HT1080 (cell line): ENCODE results near the gene GLIPR1L2. TPM values are rescaled to one million over a fixed set of nuclear protein-coding genes. Genes with fewer than 3 reads are reported as not detected.
"Not testable (repeated sequence)": the region's sequence is repeated elsewhere in the genome, so short reads cannot be mapped to it uniquely, and the experiment has no call there.

Experiments
- DNase-seq: peaks from one replicate; pipeline ENCODE4 v3.0.0-alpha.2; 2015; ENCODE audit warnings: low read depth
- total RNA-seq: library from RNA; depleted of rRNA; stranded (reverse); fragments of >200 nt; shearing (Covaris generic); gene quantifications from 2 replicates; pipeline ENCODE4 v1.2.3, GENCODE V29; 2014

Gene GLIPR1L2
- total RNA-seq, 1 experiment from 2014 or later, result 0.63 TPM

DNA sequence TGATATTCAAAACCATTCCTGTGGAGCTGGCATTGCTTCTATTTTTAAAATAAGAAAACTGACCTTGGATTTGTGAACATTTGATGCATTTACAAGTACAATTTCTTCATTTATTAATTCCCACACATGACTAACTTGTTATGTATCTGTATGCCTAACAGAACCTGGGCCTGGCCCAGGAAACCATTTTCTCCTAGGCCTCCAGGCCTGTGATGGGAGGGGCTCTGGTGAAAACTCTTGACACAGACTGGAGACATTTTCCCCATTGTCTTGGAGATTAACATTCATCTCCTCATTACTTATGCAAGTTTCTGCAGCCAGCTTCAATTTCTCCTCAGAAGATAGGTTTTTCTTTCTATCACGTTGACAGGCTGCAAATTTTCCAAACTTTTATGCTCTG is 42.0 kb downstream of the GLIPR1L2 start:
- DNase-seq, result no peak

DNA sequence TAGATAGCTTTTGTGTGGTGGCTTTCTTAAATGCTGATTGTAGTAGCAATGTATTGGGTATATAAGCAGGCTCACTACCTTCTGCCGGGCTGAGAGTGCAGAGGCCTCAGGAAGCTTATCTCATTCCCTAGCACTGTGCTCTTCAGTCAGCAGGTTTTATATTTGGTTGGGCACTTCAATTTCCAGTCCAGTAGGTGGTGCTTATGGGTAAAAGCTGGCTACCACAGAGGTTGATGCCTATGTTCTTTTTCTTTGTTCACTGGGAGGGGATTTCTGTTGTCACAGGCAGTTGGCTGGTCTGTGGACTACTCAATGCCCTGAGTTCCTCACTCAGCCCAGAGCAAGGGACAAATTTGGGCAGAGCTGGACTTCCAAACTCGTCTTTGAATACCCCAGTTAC is 46.7 kb downstream of the GLIPR1L2 start:
- DNase-seq, result peak; percentile 54

DNA sequence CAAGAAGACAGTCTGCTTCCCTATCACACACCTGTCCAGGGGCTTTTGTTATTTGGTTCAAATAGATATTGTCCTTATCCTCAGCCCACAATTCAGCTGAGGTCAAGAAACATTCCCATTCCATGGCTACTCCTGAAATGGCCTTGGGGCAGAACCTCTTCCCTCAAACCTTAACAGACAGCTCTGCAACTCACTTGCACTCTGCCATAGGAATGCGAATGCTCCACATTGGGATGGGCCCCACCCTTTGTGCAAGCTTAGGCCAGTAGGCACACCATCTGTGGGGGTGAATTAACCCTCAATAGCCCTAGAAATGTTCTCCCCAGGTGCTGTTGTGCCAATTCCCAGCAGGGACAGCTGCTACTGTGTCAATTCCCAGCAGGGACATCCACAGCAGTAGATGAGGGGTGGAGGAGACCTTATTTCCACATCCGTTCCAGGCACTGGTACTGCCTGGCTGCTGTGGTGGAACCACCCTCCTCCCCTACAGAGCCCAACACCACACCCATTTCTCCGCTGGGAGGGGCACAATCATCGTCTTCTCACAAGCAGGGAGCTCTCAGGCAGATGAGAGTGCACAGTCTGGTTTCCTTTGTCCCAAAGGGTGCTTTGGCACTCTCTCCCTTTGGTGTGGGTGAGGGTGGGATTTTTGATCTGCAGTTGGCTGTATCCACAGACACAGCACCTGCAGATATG is 47.3 kb downstream of the GLIPR1L2 start:
- peak; percentile 10 for DNase-seq

DNA sequence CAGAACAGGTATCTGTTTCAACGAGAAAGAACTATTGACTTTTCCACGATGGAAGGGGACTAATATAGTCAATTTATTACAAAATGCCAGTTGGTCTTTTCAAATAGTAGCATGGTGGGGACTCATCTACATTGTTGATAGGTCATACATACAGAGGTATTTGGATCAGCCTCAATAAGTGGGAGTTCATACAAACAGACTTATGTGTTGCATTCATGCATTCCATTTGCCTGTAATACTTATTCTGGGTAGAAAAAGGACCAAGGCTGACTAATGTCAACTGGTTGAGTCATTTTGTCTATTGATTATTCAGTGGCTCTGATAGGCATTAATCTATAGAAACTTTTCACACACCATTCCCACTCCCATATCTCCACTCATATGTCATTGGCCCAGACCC is 48.2 kb downstream of the GLIPR1L2 start:
- DNase-seq, result no peak

DNA sequence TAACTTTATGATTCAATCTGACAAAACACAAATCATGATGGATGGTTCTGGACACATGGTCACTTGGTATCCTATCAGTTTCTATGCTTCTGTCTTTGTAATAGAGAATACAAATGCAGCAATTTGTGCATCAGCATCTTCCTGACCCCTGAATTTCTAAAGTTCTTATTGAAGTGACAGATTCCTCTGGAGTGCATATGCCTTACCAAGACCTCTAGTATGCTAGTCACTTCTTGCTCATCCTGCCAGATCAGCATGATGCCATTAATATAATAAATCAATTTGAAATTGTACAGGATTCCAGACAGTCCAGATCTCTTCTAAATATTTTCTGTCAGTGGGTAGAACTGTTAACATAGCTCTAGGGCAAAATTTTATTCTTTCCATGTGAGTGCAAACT is 49.0 kb downstream of the GLIPR1L2 start:
- DNase-seq, result no peak

DNA sequence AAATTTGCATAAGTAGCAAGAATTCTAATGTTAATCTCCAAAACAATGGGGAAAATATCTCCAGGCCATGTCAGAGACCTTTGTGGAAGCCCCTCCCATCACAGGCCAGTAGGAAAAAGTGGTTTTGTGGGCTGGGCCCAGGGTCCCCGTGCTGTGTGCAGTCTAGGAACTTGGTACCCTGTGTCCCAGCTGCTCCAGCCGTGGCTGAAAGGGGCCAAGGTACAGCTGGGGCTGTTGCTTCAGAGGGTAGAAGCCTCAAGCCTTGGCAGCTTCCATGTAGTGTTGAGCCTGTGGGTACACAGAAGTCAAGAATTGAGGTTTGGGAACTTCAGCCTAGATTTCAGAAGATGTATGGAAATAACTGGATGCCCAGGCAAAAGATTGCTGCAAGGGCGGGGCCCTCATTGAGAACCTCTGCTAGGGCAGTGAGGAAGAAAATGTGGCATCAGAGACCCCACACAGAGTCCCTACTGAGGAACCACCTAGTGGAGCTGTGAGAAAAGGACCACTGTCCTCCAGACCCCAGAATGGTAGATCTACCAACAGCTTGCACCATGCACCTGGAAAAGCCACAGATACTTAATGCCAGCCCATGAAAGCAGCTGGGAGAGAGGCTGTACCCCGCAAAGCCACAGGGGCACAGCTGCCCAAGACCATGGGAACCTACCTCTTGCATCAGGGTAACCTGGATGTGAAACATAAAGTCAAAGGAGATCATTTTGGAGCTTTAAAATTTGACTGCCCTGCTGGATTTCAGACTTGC is 51.0 kb downstream of the GLIPR1L2 start:
- DNase-seq, result not testable (repeated sequence)

DNA sequence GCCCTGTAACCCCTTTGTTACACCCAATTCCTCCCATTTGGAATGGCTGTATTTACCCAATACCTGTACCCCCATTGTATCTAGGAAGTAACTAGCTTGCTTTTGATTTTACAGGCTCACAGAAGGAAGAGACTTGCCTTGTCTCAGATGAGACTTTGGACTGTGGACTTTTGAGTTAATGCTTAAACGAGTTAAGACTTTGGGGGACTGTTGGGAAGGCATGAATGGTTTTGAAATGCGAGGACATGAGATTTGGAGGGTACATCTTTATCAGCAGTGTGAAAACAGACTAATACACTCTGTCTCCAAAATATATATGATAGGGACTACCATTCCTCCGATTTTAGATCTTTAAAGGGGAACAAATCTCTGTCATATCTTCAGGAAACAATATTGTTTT is 51.6 kb downstream of the GLIPR1L2 start:
- not testable (repeated sequence) for DNase-seq

DNA sequence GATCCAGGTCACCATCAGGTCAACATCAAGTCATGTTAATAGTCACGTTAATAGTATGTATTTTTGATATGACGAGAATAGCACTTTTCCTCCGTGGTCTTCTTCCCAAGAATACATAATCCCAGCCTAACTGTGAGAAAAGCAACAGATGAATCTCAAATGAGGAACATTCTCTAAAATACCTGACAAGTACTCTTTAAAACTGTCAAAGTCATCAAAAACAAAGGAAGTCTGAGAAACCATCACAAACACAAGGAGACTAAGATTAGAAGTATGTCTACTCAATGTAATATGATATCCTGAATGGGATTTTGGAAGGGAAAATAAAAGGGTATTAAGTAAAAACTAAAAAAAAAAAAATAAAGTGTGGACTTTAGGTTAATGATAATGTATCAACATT is 52.8 kb downstream of the GLIPR1L2 start:
- DNase-seq, result no peak

DNA sequence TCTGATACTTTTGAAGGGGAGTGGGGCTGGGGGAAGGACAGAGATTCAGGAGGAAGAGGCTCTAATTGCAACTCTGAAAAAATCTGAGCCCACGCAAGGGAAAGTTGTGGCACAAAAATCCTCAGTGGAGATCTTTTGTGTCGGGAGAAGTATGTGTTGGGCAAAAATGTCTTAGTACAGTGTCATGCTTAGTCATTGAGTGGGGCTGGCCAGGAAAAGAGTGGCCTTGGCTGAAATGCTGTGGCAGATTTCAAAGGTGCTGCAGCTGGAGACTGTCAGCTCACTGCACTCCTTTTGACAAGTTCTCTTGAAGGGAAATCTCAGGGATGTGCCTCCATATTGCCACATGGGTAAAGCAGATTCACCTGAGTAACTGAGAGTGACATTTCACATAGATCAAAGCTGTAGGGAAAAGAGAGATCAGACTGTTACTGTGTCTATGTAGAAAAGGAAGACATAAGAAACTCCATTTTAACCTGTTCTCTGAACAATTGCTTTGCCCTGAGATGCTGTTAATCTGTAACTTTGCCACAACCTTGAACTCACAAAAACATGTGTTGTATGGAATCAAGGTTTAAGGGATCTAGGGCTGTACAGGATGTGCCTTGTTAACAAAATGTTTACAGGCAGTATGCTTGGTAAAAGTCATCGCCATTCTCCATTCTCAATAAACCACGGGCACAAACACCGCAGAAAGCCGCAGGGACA is 53.7 kb downstream of the GLIPR1L2 start:
- DNase-seq, result peak; percentile 66

DNA sequence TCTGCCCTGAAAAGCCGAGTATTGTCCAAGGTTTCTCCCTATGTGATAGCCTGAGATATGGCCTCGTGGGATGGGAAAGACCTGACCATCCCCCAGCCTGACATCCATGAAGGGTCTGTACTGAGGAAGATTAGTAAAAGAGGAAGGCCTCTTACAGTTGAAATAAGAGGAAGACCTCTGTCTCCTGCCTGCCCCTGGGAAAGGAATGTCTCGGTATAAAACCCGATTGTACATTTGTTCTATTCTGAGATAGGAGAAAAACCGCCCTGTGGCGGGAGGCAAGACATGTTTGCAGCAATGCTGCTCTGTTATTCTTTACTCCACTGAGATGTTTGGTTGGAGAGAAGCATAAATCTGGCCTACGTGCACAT is 54.2 kb downstream of the GLIPR1L2 start:
- DNase-seq, result not testable (repeated sequence)

DNA sequence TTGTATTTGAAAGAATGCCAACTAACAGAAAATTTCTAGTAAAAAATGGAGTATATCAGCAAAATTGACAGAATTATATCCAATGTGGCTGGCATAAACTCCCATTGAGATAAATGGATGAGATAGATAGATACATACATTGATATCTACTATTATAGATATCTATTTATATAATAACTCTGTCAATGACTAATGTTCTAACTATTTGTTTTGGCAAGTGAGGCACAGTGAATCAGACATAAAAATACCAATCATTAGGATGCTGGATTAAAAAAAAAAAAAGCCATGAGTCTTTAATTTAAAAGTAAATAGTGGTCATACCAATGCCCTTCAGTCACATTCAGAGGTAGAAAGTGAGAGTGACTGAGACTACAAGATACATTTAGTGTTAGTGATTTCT is 56.0 kb downstream of the GLIPR1L2 start:
- DNase-seq, result peak; percentile 74

DNA sequence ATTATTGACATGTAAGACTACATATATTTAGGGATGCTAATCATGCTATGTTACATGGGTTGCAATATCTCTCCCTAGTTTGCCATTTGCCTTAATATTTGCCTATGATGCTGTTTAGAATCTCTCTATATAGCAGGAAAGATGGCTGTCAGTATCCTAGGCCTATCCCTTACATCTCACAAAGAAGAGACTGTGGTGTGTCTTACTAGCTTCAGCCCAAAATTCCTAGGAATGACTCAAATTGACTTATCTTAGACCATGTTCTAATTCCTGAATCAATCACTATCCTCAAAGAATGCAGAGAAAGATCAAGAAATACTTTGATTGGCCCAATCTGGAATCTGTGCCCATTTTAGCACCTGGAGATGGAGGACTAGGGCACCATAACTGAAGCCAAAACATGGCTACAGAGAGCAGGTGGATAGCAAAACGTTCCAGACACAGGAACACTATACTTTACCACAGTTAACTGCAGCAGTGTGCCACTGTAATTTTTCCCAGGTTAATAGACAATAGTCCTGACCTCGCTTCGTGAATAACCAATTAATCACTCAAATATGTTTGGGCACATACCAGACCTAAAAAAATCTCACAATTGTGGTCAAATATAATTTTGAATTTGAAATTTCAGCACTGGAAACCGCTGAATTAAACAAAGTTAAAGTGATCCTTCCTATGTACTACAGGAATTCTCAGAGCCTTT is 57.0 kb downstream of the GLIPR1L2 start:
- DNase-seq, result no peak

DNA sequence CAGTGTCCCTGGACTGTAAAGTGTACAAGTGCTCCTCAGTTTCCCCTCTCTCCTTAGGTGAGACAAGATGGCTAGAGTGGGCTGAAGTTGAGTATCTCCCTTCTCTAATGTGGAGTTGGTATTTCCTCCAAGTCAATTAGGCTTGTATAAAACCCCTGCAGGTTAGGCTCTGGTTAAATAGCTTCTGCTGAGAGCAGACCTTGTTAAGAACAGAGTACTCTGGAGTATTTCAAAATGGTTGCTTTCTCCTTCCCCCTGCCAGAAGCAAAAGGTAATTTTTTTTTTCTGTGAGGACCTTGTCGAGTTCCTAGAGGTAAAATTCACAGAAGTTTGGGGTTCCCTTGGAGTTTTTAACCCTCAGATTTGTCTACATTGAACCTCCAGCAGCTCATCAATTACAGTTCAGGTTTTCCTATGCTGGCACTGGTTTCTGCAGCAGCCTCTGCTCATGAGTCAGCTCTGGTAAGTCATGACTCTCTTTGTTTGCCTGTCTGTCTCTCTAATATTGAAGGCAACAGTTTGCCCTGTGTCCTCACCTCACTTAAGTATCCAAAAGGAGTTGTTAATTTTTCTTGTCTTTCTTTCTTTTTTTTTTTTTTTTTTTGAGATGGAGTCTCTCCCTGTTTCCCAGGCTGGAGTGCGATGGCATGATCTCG is 61.9 kb downstream of the GLIPR1L2 start:
- DNase-seq, result peak; percentile 61

DNA sequence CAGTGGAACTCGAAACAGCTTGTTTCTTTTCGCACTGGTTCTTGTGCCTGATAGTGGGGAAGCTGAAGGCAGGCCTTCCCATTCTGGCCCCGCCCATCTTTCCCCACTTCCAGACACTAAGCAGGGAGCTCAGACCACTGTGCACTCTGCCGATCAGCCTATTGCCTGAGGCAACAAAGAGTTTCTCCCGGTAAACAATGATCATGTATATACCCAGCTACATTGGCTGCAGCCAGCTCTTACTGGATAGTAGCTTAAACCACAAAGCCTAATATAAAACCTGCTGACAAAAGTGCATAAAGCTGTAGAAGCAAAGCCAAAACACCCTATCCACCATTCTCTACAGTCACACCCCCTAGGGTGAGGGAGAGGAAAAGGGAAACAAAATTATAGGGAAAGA is 65.0 kb downstream of the GLIPR1L2 start:
- DNase-seq, result no peak

DNA sequence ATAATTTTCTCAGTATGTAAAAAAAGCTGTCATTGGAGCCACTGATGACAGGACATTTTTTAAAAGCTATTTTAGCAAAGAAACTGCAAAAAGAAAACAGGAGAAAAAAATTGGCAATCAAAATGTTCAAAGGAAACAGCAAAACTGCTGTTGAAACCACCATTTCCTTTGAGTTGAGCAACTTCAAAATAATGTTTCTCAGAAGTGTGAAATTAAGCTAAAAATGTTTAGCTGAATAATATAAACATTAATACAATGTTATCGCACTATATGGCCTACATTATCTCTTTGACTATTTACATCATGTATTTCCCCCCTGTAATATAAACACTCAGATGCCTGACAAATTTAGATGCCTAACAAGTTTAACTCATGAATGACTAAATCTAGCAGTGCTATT is 66.3 kb downstream of the GLIPR1L2 start:
- no peak for DNase-seq

DNA sequence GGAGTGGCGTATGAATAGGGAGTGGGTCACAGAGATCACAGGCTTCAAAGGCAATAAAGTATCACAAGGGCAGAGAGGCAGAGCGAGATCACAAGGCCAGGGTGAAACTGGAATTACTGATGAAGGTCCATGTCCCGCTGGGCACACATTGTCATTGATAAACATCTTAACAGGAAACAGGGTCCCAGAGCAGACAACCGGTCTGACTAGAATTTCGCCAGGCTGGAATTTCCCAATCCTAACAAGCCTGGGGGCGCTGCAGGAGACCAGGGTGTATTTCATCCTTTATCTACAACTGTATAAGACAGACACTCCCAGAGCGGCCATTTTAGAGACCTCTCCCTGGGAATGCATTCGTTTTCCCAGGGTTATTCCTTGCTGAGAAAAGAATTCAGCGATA is 67.0 kb downstream of the GLIPR1L2 start:
- DNase-seq, result not testable (repeated sequence)

DNA sequence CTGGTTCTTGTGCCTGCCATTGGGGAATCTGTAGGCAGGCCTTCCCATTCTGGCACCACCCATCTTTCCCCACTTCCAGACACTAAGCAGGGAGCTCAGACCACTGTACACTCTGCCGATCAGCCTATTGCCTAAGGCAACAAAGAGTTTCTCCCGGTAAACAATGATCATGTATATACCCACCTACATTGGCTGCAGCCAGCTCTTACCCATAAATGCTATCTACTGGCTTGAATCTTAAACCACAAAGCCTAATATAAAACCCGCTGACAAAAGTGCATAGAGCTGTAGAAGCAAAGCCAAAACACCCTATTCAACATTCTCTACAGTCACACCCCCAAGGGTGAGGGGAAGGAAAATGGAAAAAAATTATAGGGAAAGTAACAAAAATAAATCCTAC is 68.9 kb downstream of the GLIPR1L2 start:
- no peak for DNase-seq

DNA sequence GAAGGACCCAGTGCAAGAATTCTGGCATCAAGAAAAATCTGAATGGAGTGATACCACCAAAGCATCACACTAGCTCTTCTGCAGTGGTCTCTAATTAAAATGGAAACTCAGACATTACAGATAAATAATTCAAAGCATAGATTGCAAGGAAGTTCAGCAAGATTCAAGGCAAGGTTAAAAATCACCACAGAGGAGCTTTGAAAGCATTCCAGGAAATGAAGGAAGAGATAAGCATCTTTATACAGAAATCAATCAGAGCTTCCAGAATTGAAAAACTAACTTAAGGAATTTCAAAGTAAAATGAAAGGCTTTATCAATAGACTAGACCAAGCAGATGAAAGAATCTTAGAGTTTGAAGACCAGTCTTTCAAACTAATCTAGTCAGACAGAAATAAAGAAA is 69.3 kb downstream of the GLIPR1L2 start:
- DNase-seq, result no peak

DNA sequence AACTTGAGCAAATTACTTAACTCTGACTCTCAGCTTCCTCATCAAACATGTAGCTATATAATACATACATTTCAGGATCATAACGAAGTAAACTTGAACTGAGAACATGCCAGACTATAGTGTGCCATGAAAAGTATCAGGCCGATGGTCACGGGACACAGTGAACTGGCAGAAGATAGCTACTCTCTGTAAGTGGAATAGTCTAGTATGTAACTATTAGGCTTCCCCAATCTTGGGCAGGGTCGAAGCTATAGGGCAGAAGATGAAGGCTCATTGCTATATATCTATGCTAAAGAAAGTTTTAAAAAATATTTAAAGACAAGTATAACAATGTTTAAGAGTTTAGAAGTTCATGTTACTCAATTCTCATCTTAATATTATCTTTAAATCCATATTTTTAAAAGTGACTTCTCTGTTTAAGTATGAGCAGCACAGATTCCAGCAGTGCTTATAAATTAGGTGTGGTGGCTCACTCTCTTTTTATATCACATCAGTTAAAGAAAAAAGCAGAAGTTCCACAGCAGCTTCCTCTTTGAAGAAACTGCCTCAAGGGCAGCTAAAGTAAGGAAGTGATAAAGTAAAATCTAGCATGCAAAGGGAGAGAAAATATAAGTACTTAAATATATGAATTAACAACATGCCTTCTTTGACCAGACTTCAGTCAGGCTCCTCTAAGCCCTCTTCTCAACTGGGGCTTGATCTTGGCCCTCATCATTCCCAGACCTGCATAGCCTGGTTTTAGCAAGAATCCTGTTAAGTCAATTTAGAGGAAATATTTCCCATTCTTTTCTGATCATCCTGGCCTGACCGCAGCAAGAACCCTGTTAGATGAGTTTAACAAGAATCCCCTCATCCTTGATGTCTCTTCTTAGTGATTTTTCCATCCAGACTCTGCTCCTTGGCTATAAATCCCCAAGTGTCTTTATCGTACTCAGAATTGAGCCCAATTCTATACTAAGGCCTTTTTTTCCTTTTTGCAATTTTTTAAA is 81.3 kb downstream of the GLIPR1L2 start:
- DNase-seq, result no peak

DNA sequence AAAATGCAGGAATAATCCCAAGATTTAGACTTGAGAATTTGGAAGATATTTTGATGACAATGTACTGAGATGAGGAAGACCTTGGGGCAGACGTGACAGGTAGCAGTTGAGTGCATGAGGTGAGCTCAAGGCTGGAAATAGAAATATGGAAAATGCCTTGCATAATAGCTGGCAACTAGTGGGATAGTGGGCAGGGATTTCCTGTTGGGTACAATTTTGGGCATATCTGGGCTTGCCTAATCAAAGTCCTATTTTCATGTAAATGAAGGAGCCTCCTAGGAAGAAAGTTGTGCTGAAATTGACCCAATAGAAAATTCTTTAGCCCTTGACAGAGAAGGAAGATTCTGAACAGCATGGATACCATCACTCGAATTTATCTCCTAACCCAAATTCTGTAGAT is 83.2 kb downstream of the GLIPR1L2 start:
- no peak for DNase-seq
